ENCODE measurements around the gene SMIM38.

Gene SMIM38

DNA sequence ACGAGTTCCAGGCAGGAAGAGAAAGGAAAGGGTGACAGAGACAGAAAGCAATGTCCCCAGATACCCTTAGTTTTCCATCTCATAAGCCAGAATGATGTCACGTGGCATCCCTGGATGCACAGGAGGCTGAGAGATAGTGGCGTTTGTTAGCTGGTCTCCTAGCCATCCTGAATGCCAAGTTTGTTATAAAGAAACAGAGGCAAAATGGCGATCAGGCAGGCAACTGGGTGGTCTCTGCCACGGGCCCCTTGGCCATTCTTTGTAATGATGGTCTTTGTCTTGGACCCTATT is 5.3 kb downstream of the SMIM38 start:
- DNase-seq = no peak

GRCh38 chr11:69162505-69162904 is 6.8 kb downstream of the SMIM38 start:
- DNase-seq = no peak

- DNase-seq = no peak
These were observed 8.1 kb downstream of the SMIM38 start for GRCh38 chr11:69163842-69164241.

- DNase-seq = no peak
These were observed 9.1 kb downstream of the SMIM38 start for GRCh38 chr11:69164824-69165223.

GRCh38 chr11:69165775-69166174 is 10.0 kb downstream of the SMIM38 start:
- DNase-seq = no peak

GRCh38 chr11:69166218-69167115 is 10.7 kb downstream of the SMIM38 start:
- DNase-seq = no peak

GRCh38 chr11:69167130-69167915 is 11.6 kb downstream of the SMIM38 start:
- DNase-seq = no peak

- DNase-seq = no peak
These were observed 12.4 kb downstream of the SMIM38 start for GRCh38 chr11:69167916-69168691.

DNA sequence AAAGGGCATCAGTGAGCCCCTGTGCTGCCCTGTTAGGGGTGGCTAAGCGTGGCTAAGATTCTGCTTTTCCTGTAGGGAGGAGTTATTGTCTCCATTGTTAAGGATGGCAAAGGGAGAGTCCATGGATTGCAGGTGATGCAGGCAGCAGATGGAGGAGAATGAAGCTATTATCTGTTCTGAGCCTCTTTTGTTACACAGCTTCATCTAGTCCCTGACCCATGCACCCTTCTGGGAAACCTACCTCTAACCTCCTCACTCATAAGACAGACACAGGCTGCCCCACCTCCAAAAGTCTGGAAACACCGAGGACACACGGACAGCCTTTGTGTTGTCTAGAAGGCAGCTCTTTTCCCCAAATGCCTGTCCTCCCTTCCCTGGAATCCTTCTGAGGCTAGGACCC is 13.7 kb downstream of the SMIM38 start:
- DNase-seq = no peak

GRCh38 chr11:69170704-69171103 is 15.0 kb downstream of the SMIM38 start:
- no peak for DNase-seq

DNA sequence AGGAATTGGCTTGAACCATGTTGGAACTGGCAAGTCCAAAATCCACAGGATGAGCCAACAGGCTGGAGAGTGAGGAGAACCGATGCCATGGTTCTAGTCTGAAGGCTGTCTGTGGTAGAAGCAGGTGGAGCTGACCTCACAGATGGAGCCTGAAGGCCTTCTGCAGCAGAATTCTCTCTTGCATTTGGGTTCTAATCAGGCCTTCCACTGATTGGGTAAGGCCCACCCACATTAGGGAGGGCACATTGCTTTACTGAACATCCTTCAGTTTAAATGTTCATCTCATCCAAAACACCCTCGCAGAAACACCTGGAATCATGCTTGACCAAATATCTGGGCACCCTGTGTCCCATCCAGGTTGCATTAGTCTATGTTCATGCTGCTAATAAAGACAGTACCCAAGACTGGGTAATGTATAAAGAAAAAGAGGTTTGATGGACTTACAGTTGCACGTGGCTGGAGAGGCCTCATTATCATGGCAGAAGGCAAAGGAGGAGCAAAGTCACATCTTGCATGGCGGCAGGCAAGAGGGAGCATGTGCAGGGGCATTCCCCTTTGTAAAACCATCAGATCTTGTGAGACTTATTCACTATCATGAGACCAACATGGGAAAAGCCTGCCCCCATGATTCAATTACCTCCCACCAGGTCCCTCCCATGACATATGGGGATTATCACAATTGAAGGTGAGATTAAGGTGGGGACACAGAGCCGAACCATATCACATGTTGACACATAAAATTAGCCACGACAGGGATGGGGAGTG is 15.9 kb downstream of the SMIM38 start:
- DNase-seq = no peak

- DNase-seq = no peak
These were observed 16.9 kb downstream of the SMIM38 start for GRCh38 chr11:69172674-69173073.

- no peak for DNase-seq
These were observed 17.6 kb downstream of the SMIM38 start for GRCh38 chr11:69173331-69173730.

DNA sequence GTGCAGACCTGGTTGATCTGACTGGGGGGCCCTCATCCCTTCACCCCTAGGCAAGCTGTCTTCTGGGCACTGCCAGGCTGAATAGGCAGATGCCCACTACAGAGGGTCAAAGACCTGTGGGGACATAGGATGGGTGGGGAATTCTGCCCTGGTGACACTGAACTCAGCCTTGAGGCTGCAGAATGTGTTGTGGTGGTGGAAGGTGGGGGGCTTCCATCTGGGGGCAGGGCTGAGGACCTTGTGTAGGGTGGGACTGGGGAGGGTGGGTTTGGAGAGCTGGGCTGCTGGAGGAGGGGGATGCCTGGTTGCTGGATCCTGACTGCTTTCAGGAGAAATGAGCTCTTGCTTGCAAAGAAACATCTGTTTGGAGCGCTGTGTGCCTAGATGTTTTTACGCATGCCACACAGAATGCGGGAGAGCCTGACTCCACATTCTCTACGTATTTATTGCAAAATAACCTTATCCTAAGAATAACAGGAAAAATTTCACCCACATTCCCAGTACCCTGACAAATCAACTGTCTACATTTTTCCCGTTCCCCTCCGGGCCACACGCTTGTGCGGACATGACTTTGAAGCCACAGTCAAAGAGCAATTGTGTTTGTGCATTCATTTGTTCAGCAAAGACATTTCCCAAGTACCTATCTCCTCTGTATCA is 18.3 kb downstream of the SMIM38 start:
- no peak for DNase-seq

GRCh38 chr11:69174841-69175240 is 19.1 kb downstream of the SMIM38 start:
- no peak for DNase-seq

- no peak for DNase-seq
These were observed 23.2 kb downstream of the SMIM38 start for GRCh38 chr11:69178819-69179482.

DNA sequence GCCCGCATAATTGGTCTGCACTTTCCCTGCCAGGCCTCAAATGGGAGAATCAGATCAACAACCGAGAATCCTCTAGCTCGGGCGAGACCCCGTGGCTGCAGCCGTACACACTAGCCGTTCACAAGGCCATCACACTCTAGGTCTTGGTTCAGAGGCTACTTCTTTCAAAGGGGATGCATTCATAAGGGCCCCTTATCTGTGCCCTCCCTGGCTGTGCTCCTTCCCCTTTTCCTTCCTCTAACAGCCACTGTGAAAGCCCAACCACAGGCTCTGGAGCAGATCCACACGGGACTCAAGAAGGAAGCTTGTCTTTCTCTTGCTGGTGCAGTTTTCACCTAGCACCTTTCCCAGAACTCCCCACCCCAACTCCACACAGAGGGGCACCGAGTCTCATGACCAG is 24.5 kb downstream of the SMIM38 start:
- no peak for DNase-seq

DNA sequence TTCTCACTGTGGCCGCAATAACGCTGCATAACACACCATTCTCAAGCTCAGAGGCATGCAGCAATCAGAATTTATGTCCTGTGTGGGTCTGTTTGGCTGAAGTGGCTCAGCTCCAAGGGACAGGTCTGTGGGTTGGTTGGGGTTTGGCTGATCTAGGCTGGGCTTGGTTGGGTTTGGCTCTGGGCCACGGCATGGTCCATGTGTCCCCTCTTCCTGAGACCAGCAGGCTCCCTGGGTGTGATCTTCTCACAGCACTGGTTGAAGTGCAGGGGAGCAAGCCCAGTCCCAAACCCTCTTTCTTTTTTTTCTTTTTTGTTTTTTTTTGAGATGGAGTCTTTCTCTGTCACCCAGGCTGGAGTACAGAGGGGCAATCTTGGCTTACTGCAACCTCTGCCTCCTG is 25.0 kb downstream of the SMIM38 start:
- DNase-seq = no peak

- DNase-seq = no peak
These were observed 27.9 kb downstream of the SMIM38 start for GRCh38 chr11:69183613-69184012.

DNA sequence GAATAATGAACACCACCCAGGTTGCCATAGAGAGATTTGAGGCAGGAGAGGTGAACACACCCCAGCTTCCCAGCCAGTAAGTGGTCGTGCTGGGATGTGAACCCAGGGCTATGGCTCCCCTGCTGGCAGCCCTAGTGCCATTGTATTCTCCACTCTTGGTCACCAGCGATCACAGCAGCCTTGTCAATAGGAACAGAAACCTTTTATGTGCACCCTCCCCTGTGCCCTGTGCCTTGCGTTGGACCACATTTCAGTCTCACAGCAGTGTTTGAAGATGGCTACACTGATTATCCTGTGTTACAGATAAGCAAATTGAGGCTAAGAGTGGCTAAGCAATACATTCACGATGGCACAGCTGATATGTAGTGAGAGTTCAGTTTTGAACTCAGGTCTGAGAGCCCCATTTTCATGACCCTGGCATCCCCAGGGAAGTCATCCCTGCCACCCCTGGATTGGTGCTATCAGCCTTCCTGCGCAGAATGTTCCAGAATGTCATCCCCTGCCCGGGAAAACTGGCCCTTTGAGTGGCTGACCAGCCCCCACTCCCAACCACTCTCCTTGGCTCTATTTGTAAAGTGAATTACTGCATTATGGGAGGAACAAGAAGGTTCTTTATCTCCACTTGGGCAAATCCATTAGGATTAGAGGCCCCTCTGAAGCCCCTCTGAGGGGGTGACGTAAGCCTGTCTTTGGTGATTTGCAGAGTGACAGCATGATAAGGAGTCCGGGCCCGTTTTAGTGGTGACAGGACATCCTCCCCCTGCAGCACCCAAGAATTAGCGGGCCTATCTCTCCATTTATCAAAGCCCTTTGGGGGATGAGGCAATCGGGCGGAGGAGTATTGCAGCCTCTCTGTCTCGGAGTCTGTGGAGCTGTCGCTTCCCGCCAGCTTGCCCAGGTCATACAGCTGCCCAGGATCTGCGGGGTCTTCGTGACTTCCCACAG is 30.9 kb downstream of the SMIM38 start:
- DNase-seq = no peak

All from NCI-H1694 treated with DMSO at 0.1 percent for 48 hours (cell line).